G401.6 (cell line): Measurements from ENCODE around the gene PDZK1IP1.
"Not testable (repeated sequence)": the region's sequence is repeated elsewhere in the genome, so short reads cannot be mapped to it uniquely, and the experiment has no call there.

Experiments
- FAIRE-seq: peaks from 2 replicates; lab custom pipeline; 2012; peaks lifted over from hg19 to GRCh38; lab: Jason Lieb, UNC

Gene PDZK1IP1

GRCh38 chr1:47223921-47224675 lies 34.3 kb upstream of the PDZK1IP1 start:
- FAIRE-seq = no peak

- FAIRE-seq = no peak
These were observed 33.5 kb upstream of the PDZK1IP1 start for GRCh38 chr1:47223174-47223920.

- no peak for FAIRE-seq
These were observed 32.6 kb upstream of the PDZK1IP1 start for GRCh38 chr1:47222476-47222875.

- no peak for FAIRE-seq
These were observed 29.9 kb upstream of the PDZK1IP1 start for GRCh38 chr1:47219590-47220220.

- no peak for FAIRE-seq
These were observed 29.2 kb upstream of the PDZK1IP1 start for GRCh38 chr1:47219001-47219400.

- FAIRE-seq = no peak
These were observed 26.6 kb upstream of the PDZK1IP1 start for GRCh38 chr1:47216278-47217059.

GRCh38 chr1:47215713-47216112 lies 25.9 kb upstream of the PDZK1IP1 start:
- no peak for FAIRE-seq

- FAIRE-seq = no peak
These were observed 24.7 kb upstream of the PDZK1IP1 start for GRCh38 chr1:47214549-47214948.

- FAIRE-seq = no peak
These were observed 23.6 kb upstream of the PDZK1IP1 start for GRCh38 chr1:47213230-47213963.

- FAIRE-seq = no peak
These were observed 22.9 kb upstream of the PDZK1IP1 start for GRCh38 chr1:47212636-47213229.

- FAIRE-seq = no peak
These were observed 22.0 kb upstream of the PDZK1IP1 start for GRCh38 chr1:47211796-47212269.

GRCh38 chr1:47210666-47211065 lies 20.8 kb upstream of the PDZK1IP1 start:
- no peak for FAIRE-seq

GRCh38 chr1:47209725-47210325 lies 20.0 kb upstream of the PDZK1IP1 start:
- FAIRE-seq = no peak

- FAIRE-seq = no peak
These were observed 19.3 kb upstream of the PDZK1IP1 start for GRCh38 chr1:47209091-47209490.

- no peak for FAIRE-seq
These were observed 18.6 kb upstream of the PDZK1IP1 start for GRCh38 chr1:47208374-47208850.

GRCh38 chr1:47207803-47208373 lies 18.1 kb upstream of the PDZK1IP1 start:
- no peak for FAIRE-seq

- no peak for FAIRE-seq
These were observed 16.1 kb upstream of the PDZK1IP1 start for GRCh38 chr1:47205918-47206317.

GRCh38 chr1:47203504-47203903 lies 13.7 kb upstream of the PDZK1IP1 start:
- FAIRE-seq = not testable (repeated sequence)

- no peak for FAIRE-seq
These were observed 11.3 kb upstream of the PDZK1IP1 start for GRCh38 chr1:47201179-47201578.

- no peak for FAIRE-seq
These were observed 8.4 kb upstream of the PDZK1IP1 start for GRCh38 chr1:47198214-47198613.
